HG03558 (cell line): ENCODE measurements around the gene KMT2A.

ENCODE experiments used
- ATAC-seq: cut with Tn5 transposase; IDR thresholded peaks from one replicate; pipeline ENCODE4 v1.9.1; 2021; ENCODE audit warnings: moderate number of reproducible peaks; ENCODE audit not compliant: unreplicated experiment; ENCODE audit errors: extremely low read depth

KMT2A gene

GRCh38 chr11:118574636-118575035, 138.3 kb downstream of the KMT2A start:
- ATAC-seq = no peak
